ENCODE results near the gene ST8SIA6.
A peak's percentile ranks its signal among the peaks of the same experiment; 100 is the strongest.

ST8SIA6 gene

DNA sequence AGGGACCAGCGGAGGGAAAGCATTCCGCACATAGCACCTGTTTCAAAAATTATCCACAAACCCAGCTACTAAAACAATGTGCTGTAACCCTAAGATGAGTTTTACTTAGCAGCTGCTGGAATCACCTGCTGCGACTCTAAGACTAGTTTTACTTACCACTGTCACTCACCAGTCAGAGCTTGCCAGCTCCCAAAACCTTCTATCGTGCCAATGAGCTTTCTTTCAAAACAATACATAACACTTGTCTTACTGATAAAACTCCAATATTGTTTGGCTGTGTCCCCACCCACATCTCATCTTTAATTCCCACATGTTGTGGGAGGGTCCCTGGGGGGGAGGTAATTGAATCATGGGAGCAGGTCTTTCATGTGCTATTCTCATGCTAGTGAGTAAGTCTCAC is 18.4 kb downstream of the ST8SIA6 start:
- no peak for DNase-seq (ENCODE audit: low read depth, low spot score)
- in situ Hi-C loops (cut with HindIII; ENCODE audit: low sequenced_read_pairs), result no loop called here
- TF ChIP-seq, protein P1, sequence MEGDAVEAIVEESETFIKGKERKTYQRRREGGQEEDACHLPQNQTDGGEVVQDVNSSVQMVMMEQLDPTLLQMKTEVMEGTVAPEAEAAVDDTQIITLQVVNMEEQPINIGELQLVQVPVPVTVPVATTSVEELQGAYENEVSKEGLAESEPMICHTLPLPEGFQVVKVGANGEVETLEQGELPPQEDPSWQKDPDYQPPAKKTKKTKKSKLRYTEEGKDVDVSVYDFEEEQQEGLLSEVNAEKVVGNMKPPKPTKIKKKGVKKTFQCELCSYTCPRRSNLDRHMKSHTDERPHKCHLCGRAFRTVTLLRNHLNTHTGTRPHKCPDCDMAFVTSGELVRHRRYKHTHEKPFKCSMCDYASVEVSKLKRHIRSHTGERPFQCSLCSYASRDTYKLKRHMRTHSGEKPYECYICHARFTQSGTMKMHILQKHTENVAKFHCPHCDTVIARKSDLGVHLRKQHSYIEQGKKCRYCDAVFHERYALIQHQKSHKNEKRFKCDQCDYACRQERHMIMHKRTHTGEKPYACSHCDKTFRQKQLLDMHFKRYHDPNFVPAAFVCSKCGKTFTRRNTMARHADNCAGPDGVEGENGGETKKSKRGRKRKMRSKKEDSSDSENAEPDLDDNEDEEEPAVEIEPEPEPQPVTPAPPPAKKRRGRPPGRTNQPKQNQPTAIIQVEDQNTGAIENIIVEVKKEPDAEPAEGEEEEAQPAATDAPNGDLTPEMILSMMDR (IDR thresholded peaks at IDR 0.05; ENCODE audit: low read depth, low read length), result no peak
- no peak overlapping the region for H3K4me3 ChIP-seq (ENCODE audit: low read depth, low read length)

DNA sequence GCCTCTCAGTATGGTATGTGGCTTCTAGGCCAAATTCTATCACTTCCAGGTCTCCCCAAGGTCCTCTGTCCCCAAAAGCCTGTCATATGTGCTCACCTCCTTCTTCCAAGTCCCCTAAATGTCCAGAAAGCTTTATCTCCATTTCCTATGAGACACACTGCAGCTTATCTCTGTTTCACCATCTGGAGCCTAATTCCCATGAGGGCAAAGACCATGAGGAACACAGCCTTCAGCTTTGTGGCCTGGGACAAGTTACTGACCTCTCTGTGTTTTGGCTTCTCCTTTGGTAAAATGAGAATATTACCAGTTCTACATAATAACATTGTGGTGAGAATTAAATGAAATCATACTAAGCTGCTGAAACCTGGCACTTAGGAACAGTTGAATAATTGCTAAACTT is 19.2 kb downstream of the ST8SIA6 start:
- no peak overlapping the region for H3K4me3 ChIP-seq (ENCODE audit: low read depth, low read length)
- no peak for DNase-seq (ENCODE audit: low read depth, low spot score)
- in situ Hi-C loops (cut with HindIII; ENCODE audit: low sequenced_read_pairs), result no loop called here
- TF ChIP-seq, protein P1 (IDR thresholded peaks at IDR 0.05; ENCODE audit: low read depth, low read length), result no peak

DNA sequence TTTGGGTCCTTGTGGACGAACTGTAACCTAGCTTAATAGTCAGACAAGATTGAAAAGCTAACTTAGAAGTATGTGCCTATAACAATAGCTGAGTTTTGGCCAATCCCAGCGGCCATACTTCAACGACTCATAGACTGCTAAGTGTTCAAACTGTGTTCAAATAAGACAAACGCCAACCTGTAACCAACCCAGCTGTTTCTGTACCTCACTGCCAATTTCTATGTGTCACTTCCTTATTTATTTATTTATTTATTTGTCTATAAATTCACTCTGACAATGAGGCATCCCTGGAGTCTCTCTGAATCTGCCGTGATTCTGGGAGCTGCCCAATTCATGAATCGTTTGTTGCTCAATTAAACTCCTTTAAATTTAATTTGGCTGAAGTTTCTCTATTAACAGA is 21.7 kb downstream of the ST8SIA6 start:
- DNase-seq (ENCODE audit: low read depth, low spot score), result peak; percentile 25
- TF ChIP-seq, protein P1 (IDR thresholded peaks at IDR 0.05; ENCODE audit: low read depth, low read length), result no peak
- in situ Hi-C loops (cut with HindIII; ENCODE audit: low sequenced_read_pairs), result no loop called here
- H3K4me3 ChIP-seq (ENCODE audit: low read depth, low read length), result no peak overlapping the region

DNA sequence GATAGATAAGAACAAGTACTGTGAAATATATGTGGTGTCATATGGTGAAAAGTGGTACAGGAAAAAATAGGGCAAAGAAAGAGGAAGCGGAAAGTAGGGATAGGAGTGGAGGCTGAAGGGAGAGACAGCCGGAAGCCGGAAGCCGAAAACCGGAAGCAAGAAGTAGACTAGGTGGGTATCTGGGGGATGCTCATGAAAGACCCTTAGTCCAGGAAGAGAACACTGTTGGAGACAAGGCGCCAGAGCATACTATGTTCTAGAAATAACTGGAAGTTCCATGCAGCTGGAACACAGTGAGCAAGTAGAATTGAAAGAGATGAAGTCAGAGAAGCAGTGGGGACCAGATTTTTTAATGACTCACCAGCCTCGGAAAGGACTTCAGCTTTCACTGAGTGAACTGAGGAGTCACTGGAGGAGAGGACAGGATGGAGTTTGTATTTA is 22.5 kb downstream of the ST8SIA6 start:
- peak; percentile 73 for DNase-seq (ENCODE audit: low read depth, low spot score)
- TF ChIP-seq, protein P1 (IDR thresholded peaks at IDR 0.05; ENCODE audit: low read depth, low read length), result no peak
- H3K4me3 ChIP-seq (ENCODE audit: low read depth, low read length), result no peak overlapping the region
- in situ Hi-C loops (cut with HindIII; ENCODE audit: low sequenced_read_pairs), result no loop called here

DNA sequence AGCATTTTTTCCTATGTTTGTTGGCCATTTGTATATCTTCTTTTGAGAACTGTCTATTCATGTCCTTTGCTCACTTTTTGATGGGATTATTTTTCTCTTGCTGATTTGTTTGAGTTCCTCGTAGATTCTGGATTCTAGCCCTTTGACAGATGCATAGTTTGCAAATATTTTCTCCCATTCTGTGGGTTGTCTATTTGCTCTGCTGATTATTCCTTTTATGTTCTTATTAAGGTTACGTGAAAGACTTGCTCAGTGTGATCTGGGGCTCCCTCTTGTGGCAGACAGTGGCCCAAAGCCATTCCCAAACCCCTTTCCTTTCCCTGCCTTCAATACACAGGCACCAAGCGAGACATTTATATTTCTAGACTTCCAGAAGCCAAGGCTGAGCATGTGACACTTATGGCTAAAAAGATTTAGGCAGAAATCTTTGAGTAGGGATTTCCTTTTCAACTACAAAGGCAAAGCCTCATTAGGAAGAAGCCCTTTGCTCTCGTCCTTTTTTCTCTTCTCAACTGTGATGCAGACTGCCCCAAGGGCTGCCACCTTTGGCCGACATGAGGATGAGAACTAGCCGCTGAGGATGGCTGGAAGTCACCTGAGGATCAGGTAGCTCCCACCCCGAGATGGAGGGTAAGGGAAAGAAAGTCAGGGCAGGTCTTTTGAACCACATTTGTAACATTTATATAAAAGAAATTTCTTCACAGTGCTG is 23.6 kb downstream of the ST8SIA6 start:
- no peak overlapping the region for H3K4me3 ChIP-seq (ENCODE audit: low read depth, low read length)
- in situ Hi-C loops (cut with HindIII; ENCODE audit: low sequenced_read_pairs), result no loop called here
- peak; percentile 85 for DNase-seq (ENCODE audit: low read depth, low spot score)
- TF ChIP-seq, protein P1 (IDR thresholded peaks at IDR 0.05; ENCODE audit: low read depth, low read length), result peak; percentile 92

DNA sequence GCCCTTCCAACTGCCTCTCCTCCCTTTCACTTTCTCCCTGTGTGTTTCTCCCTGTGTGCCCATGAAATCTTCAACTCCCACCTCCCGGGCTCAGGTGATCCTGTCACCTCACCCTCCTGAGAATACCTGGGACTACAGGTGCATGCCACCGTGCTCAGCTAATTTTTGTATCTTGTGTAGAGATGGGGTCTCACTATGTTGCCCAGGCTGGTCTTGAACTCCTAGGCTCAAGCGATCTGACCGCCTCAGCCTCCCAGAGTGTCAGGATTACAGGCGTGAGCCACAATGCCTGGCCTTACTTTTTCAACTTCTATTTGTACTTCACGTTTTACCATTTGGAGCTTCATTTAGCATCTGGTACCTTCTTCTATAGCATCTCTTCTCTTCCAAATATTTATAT is 24.9 kb downstream of the ST8SIA6 start:
- no peak overlapping the region for H3K4me3 ChIP-seq (ENCODE audit: low read depth, low read length)
- in situ Hi-C loops (cut with HindIII; ENCODE audit: low sequenced_read_pairs), result no loop called here
- DNase-seq (ENCODE audit: low read depth, low spot score), result no peak
- TF ChIP-seq, protein P1 (IDR thresholded peaks at IDR 0.05; ENCODE audit: low read depth, low read length), result no peak
